ENCODE measurements around the gene MAEA.
"Not testable (repeated sequence)": the region's sequence is repeated elsewhere in the genome, so short reads cannot be mapped to it uniquely, and the experiment has no call there.

Gene MAEA

GRCh38 chr4:1367230-1367935 is 77.7 kb downstream of the MAEA start:
- no peak for DNase-seq (ENCODE audit: low spot score)

GRCh38 chr4:1367936-1368289 is 78.2 kb downstream of the MAEA start:
- no peak for DNase-seq (ENCODE audit: low spot score)

- no peak for DNase-seq (ENCODE audit: low spot score)
These were observed 78.9 kb downstream of the MAEA start for GRCh38 chr4:1368421-1369090.

GRCh38 chr4:1369091-1369450 is 79.4 kb downstream of the MAEA start:
- DNase-seq (ENCODE audit: low spot score) = no peak

GRCh38 chr4:1369479-1370079 is 79.9 kb downstream of the MAEA start:
- DNase-seq (ENCODE audit: low spot score) = no peak

GRCh38 chr4:1370321-1371124 is 80.8 kb downstream of the MAEA start:
- no peak for DNase-seq (ENCODE audit: low spot score)

GRCh38 chr4:1371176-1372165 is 81.8 kb downstream of the MAEA start:
- no peak for DNase-seq (ENCODE audit: low spot score)

- DNase-seq (ENCODE audit: low spot score) = not testable (repeated sequence)
These were observed 82.9 kb downstream of the MAEA start for GRCh38 chr4:1372576-1372975.

- DNase-seq (ENCODE audit: low spot score) = no peak
These were observed 84.4 kb downstream of the MAEA start for GRCh38 chr4:1373892-1374705.

GRCh38 chr4:1374706-1375045 is 85.0 kb downstream of the MAEA start:
- DNase-seq (ENCODE audit: low spot score) = no peak

- no peak for DNase-seq (ENCODE audit: low spot score)
These were observed 85.5 kb downstream of the MAEA start for GRCh38 chr4:1375051-1375721.

GRCh38 chr4:1375761-1376322 is 86.2 kb downstream of the MAEA start:
- DNase-seq (ENCODE audit: low spot score) = no peak

- DNase-seq (ENCODE audit: low spot score) = no peak
These were observed 86.7 kb downstream of the MAEA start for GRCh38 chr4:1376391-1376840.

GRCh38 chr4:1376841-1377605 is 87.3 kb downstream of the MAEA start:
- DNase-seq (ENCODE audit: low spot score) = no peak

GRCh38 chr4:1377606-1378261 is 88.0 kb downstream of the MAEA start:
- DNase-seq (ENCODE audit: low spot score) = no peak

GRCh38 chr4:1378559-1379231 is 89.0 kb downstream of the MAEA start:
- DNase-seq (ENCODE audit: low spot score) = no peak

- DNase-seq (ENCODE audit: low spot score) = no peak
These were observed 89.7 kb downstream of the MAEA start for GRCh38 chr4:1379351-1379781.

Data from RKO (cell line).